H9 (cell line): ENCODE measurements around the gene TMEM151A. TPM values are rescaled to one million over a fixed set of nuclear protein-coding genes. Genes with fewer than 3 reads are reported as not detected.

Source experiments
- DNase-seq: peaks from one replicate; pipeline ENCODE4 v3.0.0-alpha.2; 2017
- H2AFZ ChIP-seq: one replicate; pipeline ENCODE4 v1.6.1; 2013; ENCODE audit warnings: mild to moderate bottlenecking, low read length, control low read depth, moderate library complexity
- H2AK5ac ChIP-seq: 2 replicates; pipeline ENCODE4 v1.6.1; 2013; ENCODE audit warnings: low read length, control low read depth, mixed read lengths; ENCODE audit not compliant: insufficient read length
- H2BK120ac ChIP-seq: one replicate; pipeline ENCODE4 v1.6.1; 2013; ENCODE audit warnings: low read depth, mild to moderate bottlenecking, low read length, control low read depth, inconsistent platforms; ENCODE audit not compliant: poor library complexity, severe bottlenecking
- H2BK12ac ChIP-seq: 2 replicates; pipeline ENCODE4 v1.6.1; 2013; ENCODE audit warnings: low read length, control low read depth, mixed read lengths, low read depth; ENCODE audit not compliant: insufficient read length
- H2BK15ac ChIP-seq: 2 replicates; pipeline ENCODE4 v1.6.1; 2013; ENCODE audit warnings: low read depth, low read length, control low read depth
- H2BK20ac ChIP-seq: one replicate; pipeline ENCODE4 v1.6.1; 2013; ENCODE audit warnings: low read depth, mild to moderate bottlenecking, low read length, control low read depth, inconsistent platforms; ENCODE audit not compliant: poor library complexity, severe bottlenecking
- H2BK5ac ChIP-seq: 2 replicates; pipeline ENCODE4 v1.6.1; 2013; ENCODE audit warnings: low read length, control low read depth, mixed read lengths; ENCODE audit not compliant: insufficient read length
- H3K14ac ChIP-seq: 2 replicates; pipeline ENCODE4 v1.6.1; 2013; ENCODE audit warnings: low read length, control low read depth; ENCODE audit not compliant: insufficient read depth
- H3K18ac ChIP-seq: 2 replicates; pipeline ENCODE4 v1.6.1; 2013; ENCODE audit warnings: low read depth, mild to moderate bottlenecking, mixed read lengths, low read length, control low read depth; ENCODE audit not compliant: insufficient read length
- H3K23ac ChIP-seq: 2 replicates; pipeline ENCODE4 v1.6.1; 2013; ENCODE audit warnings: low read length, control low read depth, mixed read lengths, low read depth; ENCODE audit not compliant: insufficient read length
- H3K23me2 ChIP-seq: 2 replicates; pipeline ENCODE4 v1.6.1; 2013; ENCODE audit warnings: low read depth, mild to moderate bottlenecking, mixed read lengths, low read length, control low read depth; ENCODE audit not compliant: insufficient read length, poor library complexity, severe bottlenecking
- H3K27ac ChIP-seq: 2 replicates; pipeline ENCODE4 v1.5.1; 2013; ENCODE audit warnings: low read length, control low read depth, mixed read lengths, low read depth; ENCODE audit not compliant: insufficient read length
- H3K27me3 ChIP-seq: 2 replicates; pipeline ENCODE4 v1.6.1; 2013; ENCODE audit warnings: low read length, control low read depth, inconsistent platforms; ENCODE audit not compliant: insufficient read depth
- H3K4ac ChIP-seq: 2 replicates; pipeline ENCODE4 v1.6.1; 2013; ENCODE audit warnings: low read depth, mild to moderate bottlenecking, control low read depth, inconsistent platforms, low read length, moderate library complexity
- H3K4me1 ChIP-seq: 2 replicates; pipeline ENCODE4 v1.6.1; 2013; ENCODE audit warnings: low read length, control low read depth, inconsistent platforms; ENCODE audit not compliant: insufficient read depth
- H3K4me2 ChIP-seq: 2 replicates; pipeline ENCODE4 v1.6.1; 2013; ENCODE audit warnings: low read length, control low read depth, mixed read lengths; ENCODE audit not compliant: insufficient read length, insufficient read depth
- H3K56ac ChIP-seq: 2 replicates; pipeline ENCODE4 v1.6.1; 2013; ENCODE audit warnings: low read depth, mild to moderate bottlenecking, mixed read lengths, low read length, control low read depth; ENCODE audit not compliant: insufficient read length
- H3K79me1 ChIP-seq: 2 replicates; pipeline ENCODE4 v1.6.1; 2013; ENCODE audit warnings: low read depth, mild to moderate bottlenecking, moderate library complexity, low read length, control low read depth, inconsistent platforms; ENCODE audit not compliant: insufficient read depth, poor library complexity, severe bottlenecking
- H3K79me2 ChIP-seq: 2 replicates; pipeline ENCODE4 v1.6.1; 2013; ENCODE audit warnings: low read length, control low read depth, inconsistent platforms; ENCODE audit not compliant: insufficient read depth
- H3K9ac ChIP-seq: 2 replicates; pipeline ENCODE4 v1.6.1; 2013; ENCODE audit warnings: low read length, control low read depth, mixed read lengths; ENCODE audit not compliant: insufficient read length; ENCODE audit errors: extremely low read depth
- H3K9me3 ChIP-seq: one replicate; pipeline ENCODE4 v1.6.1; 2013; ENCODE audit warnings: low read depth, low read length, inconsistent platforms; ENCODE audit not compliant: control insufficient read depth
- H3T11ph ChIP-seq: one replicate; pipeline ENCODE4 v1.6.1; 2013; ENCODE audit warnings: mild to moderate bottlenecking, low read length, control low read depth, inconsistent platforms
- H4K20me1 ChIP-seq: one replicate; pipeline ENCODE4 v1.6.1; 2013; ENCODE audit not compliant: control insufficient read depth, insufficient read length, insufficient read depth
- H4K5ac ChIP-seq: 2 replicates; pipeline ENCODE4 v1.6.1; 2013; ENCODE audit warnings: low read depth, mild to moderate bottlenecking, mixed read lengths, low read length, control low read depth; ENCODE audit not compliant: insufficient read length
- H4K8ac ChIP-seq: replicated peaks from 2 replicates; pipeline ENCODE4 v1.6.1; 2013; ENCODE audit warnings: low read length, control low read depth, mixed read lengths, low read depth; ENCODE audit not compliant: insufficient read length
- H4K91ac ChIP-seq: 2 replicates; pipeline ENCODE4 v1.6.1; 2013; ENCODE audit warnings: low read depth, mild to moderate bottlenecking, moderate library complexity, mixed read lengths, low read length, control low read depth; ENCODE audit not compliant: insufficient read length
- H3K27ac Mint-ChIP-seq, 3 experiments: 2 replicates in 2 of 3; 3 replicates in 1 of 3; pipeline ENCODE4 v1.8.0; 2020 to 2021; ENCODE audit warnings: mixed read lengths in 3 of 3, mild to moderate bottlenecking in 1 of 3, moderate library complexity in 1 of 3
- H3K27me3 Mint-ChIP-seq: 2 replicates; pipeline ENCODE4 v1.8.0; 2021; ENCODE audit warnings: low read depth, mild to moderate bottlenecking, moderate library complexity, mixed read lengths
- H3K36me3 Mint-ChIP-seq, 3 experiments: 2 replicates in 2 of 3; 3 replicates in 1 of 3; pipeline ENCODE4 v1.8.0; 2020 to 2021; ENCODE audit warnings: low read depth in 3 of 3, mixed read lengths in 3 of 3; ENCODE audit not compliant: insufficient read depth in 1 of 3
- H3K4me1 Mint-ChIP-seq, 2 experiments: 2 replicates each; pipeline ENCODE4 v1.8.0; 2020; ENCODE audit warnings: mixed read lengths in 2 of 2
- H3K4me3 Mint-ChIP-seq, 2 experiments: 2 replicates in 1 of 2; 3 replicates in 1 of 2; pipeline ENCODE4 v1.8.0; 2020 to 2021; ENCODE audit warnings: mild to moderate bottlenecking in 2 of 2, mixed read lengths in 2 of 2, moderate library complexity in 1 of 2
- H3K9me3 Mint-ChIP-seq, 2 experiments: 2 replicates in 1 of 2; 3 replicates in 1 of 2; pipeline ENCODE4 v1.8.0; 2020; ENCODE audit warnings: mild to moderate bottlenecking in 2 of 2, mixed read lengths in 2 of 2, moderate library complexity in 1 of 2
- WGBS: extraction: QIAGEN DNeasy Blood & Tissue Kit; methylation state at CpG from one replicate; pipeline ENCODE4 v1.1.7; 2013; ENCODE audit warnings: missing lambda C conversion rate, low lambda C conversion rate, mixed read lengths; ENCODE audit not compliant: insufficient read length; ENCODE audit errors: extremely low coverage; 5-methylcytosine and 5-hydroxymethylcytosine counted together
- total RNA-seq: library from RNA; stranded (reverse); gene quantifications from 2 replicates; pipeline ENCODE4 v1.2.1, GENCODE V29; 2021
- TF ChIP-seq, protein P1 (sequence below): fragments of 200-600 bp; sonication (generic); conservative IDR thresholded peaks from 3 replicates; pipeline ENCODE4 v1.8.0; 2021; ENCODE audit warnings: antibody characterized with exemption, mild to moderate bottlenecking

TMEM151A gene
- total RNA-seq, 1 experiment from 2014 or later = 1.2 TPM

GRCh38 chr11:66326261-66327111 lies 34.8 kb downstream of the TMEM151A start:
- no peak overlapping the region for H3K18ac ChIP-seq
- H3K27ac ChIP-seq = no peak overlapping the region
- no peak overlapping the region for H4K8ac ChIP-seq
- Mint-ChIP-seq H3K27ac (no peak overlapping the region), H3K9me3 (no peaks in the 10 kb centered on the region), H3K27me3 (peaks cover 10% of the 10 kb centered on the region), H3K36me3 (no peaks in the 10 kb centered on the region; a peak in 1 of 7 replicates), H3K4me1 (peaks cover 9 to 22% of the 10 kb centered on the region in 2 experiments), H3K4me3 (no peak overlapping the region)
- H3K27me3 ChIP-seq = no peaks in the 10 kb centered on the region
- H2BK12ac ChIP-seq = no peak overlapping the region
- H4K5ac ChIP-seq = no peak overlapping the region
- H3K14ac ChIP-seq = no peak overlapping the region
- WGBS = no CpG with 5 or more reads among the region's 21 CpGs
- H3K9me3 ChIP-seq = no peaks in the 10 kb centered on the region
- H4K91ac ChIP-seq = no peak overlapping the region
- H2BK120ac ChIP-seq = no peak overlapping the region
- no peak overlapping the region for H3K4me2 ChIP-seq
- no peak overlapping the region for H2BK20ac ChIP-seq
- DNase-seq = no peak
- H3K23ac ChIP-seq = no peak overlapping the region
- H3K79me2 ChIP-seq = no peaks in the 10 kb centered on the region
- H2AFZ ChIP-seq = no peak overlapping the region
- no peaks in the 10 kb centered on the region for H3K23me2 ChIP-seq
- 0 out of 2 replicates have a peak, but pooled peaks cover 3% of the 10 kb centered on the region for H3K4me1 ChIP-seq
- H2BK5ac ChIP-seq = no peak overlapping the region
- H3T11ph ChIP-seq = no peak overlapping the region
- no peaks in the 10 kb centered on the region for H4K20me1 ChIP-seq
- TF ChIP-seq, protein P1, sequence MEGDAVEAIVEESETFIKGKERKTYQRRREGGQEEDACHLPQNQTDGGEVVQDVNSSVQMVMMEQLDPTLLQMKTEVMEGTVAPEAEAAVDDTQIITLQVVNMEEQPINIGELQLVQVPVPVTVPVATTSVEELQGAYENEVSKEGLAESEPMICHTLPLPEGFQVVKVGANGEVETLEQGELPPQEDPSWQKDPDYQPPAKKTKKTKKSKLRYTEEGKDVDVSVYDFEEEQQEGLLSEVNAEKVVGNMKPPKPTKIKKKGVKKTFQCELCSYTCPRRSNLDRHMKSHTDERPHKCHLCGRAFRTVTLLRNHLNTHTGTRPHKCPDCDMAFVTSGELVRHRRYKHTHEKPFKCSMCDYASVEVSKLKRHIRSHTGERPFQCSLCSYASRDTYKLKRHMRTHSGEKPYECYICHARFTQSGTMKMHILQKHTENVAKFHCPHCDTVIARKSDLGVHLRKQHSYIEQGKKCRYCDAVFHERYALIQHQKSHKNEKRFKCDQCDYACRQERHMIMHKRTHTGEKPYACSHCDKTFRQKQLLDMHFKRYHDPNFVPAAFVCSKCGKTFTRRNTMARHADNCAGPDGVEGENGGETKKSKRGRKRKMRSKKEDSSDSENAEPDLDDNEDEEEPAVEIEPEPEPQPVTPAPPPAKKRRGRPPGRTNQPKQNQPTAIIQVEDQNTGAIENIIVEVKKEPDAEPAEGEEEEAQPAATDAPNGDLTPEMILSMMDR = no peak
- H2BK15ac ChIP-seq = no peak overlapping the region
- no peak overlapping the region for H3K9ac ChIP-seq
- no peak overlapping the region for H3K4ac ChIP-seq
- no peak overlapping the region for H3K56ac ChIP-seq
- no peak overlapping the region for H2AK5ac ChIP-seq
- H3K79me1 ChIP-seq = no peaks in the 10 kb centered on the region
